HG03565 (cell line): ENCODE measurements around the gene ITPRID2.
A peak's percentile ranks its signal among the peaks of the same experiment; 100 is the strongest.

ENCODE experiments used
- ATAC-seq: cut with Tn5 transposase; IDR thresholded peaks from one replicate; pipeline ENCODE4 v1.9.1; 2021; ENCODE audit warnings: mild to moderate bottlenecking, moderate library complexity; ENCODE audit not compliant: unreplicated experiment

The ITPRID2 gene

GRCh38 chr2:181891258-181891965 lies at the start of gene ITPRID2:
ITPRID2 (plus strand) TSS chr2:181891730; CDS start chr2:181892067, 337 bp downstream.
- peak; percentile 85 for ATAC-seq

DNA sequence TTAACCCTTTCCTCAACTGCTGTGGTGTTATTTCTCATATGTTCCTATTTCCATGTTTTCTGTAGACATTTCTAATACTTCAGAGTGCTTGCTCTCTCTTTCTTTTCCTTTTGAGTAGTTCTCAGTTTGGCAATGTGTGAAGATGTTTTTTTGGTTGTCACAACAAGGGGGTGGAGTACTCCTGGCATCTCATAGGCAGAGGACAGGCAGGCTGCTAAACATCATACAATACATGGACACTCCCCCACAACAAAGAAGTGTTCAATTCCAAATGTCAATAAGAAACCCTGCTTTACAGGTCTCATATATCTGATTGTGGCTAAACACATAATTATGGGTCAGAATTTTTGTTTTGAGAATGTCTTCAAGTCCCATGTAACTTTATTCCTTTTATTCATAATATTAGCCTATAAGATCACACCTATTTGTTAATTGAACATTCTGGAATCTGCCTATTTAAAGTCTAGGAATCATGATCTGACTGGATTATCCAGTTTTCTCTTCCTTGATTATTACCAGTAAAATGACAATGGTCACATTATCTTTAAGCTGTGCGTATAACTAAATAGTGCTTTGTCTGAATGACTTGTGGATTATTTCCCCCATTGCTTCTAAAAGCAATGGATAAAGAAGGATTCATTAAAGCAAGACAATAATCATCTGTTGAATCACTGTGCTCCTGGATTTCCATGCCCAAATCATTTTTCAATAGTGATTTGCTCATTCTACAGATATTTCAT lies 46.8 kb upstream of the ITPRID2 start:
- ATAC-seq, result no peak

DNA sequence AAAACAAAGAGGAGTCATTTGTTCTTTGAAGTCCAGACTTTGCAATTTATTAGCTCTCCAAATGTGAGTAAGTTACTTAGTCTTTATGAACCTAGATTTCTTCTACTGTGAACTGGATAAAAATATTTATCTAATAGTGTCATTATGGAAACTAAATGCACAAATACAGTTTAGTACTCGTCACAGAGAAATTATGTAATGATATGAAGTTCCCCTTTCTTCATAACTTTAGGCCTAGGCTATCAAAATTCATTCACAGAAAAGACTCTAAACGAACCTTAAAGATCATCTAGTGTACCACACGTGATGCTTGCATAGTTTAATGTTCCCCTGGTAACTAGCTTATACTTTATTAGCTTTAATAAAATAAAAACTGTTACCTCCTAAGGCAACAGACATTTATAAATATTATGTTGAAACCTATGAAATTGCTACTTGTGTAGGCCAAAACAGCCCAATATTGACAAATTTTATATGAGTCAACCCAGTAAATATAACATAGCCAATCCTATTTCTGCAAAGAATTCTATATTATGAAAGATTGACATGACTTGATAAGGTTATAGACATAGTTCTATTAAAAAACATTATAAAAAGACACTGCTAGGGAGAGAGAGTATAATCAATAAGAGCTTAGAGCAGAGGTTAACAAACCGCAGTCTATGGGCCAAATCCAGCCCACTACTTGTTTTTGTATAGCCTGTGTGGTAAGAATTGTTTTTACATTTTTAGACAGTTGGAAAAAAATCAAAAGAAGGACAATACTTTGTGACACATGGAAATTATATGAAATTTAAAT lies 44.9 kb upstream of the ITPRID2 start:
- ATAC-seq, result no peak

DNA sequence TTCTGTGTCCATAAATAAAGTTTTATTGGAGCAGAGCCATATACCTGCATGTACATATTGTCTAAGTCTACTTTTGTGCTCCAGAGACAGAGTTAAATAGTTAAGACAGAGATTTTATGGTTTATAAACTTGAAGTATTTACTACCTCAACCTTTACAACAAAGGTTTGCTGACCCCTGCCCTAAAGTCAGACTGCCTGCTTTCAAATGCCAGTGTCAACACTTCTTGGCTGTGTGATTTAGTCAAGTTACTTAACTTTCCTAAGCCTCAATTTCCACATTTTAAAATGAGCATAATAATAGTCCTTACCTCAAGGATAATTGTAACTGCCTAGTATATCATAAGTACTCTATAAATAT lies 44.4 kb upstream of the ITPRID2 start:
- no peak for ATAC-seq

DNA sequence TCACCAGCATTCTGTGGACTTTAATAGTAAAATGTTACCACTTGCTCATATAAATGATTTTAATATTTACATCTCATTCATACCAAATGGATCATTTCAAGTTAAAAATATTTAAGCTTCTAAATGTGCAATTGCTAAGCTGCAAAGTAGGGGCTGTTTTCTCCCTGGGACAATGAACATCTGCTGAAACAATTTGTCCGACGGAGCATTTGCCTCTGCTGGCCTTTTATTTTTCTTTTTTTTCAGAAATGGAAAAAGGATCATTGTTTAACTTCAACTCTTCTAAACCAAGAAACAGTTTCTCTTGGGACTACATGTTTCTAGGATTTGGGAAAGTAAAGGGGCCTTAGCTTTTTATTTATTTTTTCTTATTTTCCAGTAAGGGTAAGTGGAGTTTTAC lies 43.8 kb upstream of the ITPRID2 start:
- ATAC-seq, result no peak

- no peak for ATAC-seq
Observed at GRCh38 chr2:181848261-181848886, 43.2 kb upstream of the ITPRID2 start.

DNA sequence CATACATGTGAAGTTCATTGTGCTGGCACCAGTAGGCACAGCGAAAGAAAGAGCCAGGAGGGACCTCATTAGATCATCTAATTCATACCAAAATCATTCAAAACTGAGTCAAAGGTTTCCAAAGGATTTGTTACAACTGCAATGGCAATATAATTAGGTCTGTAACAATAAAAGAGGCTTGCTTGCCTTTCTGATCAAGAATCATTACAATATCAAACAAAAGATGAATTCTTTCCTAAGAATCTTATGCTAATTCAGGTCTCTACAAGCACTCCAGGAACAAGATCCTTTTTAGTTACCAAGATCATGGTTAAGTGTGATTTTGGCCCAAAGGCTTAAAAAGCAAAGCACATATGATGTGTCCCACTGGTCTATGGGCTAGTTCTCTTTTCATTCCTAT lies 41.9 kb upstream of the ITPRID2 start:
- ATAC-seq, result no peak

DNA sequence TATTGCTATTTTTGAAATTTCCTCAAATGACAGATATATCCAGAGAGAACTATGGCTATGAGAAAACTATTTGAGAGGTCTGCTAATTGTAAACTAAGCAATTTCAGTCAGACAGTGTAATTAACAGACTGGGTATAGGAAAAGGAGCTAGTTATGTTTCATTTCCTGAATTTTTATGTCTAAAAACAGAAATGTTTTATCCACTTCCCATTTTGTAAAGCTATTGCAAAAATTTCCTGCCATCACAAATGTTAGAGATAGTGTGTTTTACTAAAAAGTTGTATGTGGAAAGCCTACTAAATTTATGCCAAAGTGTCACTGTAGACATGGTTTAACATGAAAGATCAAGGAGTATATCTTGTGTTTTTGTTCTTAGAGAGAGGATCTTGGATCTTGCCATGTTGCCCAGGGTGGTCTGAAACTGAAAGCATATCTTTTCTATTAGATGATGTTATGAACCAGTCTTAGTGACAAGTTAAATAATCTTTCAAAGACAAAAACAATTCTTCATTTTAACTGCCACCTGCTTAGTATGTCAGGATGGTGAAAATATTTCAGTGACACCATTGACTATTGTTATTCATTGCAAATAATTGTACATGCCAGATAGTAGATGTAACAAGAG lies 40.5 kb upstream of the ITPRID2 start:
- ATAC-seq, result no peak

GRCh38 chr2:181851726-181852125 lies 39.8 kb upstream of the ITPRID2 start:
- ATAC-seq, result no peak

GRCh38 chr2:181853696-181854095 lies 37.8 kb upstream of the ITPRID2 start:
- ATAC-seq, result no peak

DNA sequence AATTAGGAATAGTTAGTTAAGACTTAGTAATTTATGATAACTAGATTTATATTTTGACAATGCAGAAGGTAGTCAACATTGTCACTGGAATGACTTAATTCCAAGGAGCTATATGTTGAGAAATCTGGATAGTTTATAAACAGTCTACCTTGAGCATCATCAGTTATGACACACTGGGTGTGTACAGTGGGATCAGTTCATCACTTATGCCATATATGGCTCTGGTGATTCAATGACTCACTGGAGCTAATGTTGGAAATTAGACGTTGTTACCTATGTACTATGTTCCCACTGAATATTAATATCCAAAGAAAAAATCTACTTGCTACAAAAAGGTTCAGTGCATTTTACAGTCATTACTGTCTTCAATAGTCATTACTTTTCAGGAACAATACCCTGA lies 34.0 kb upstream of the ITPRID2 start:
- ATAC-seq, result no peak

DNA sequence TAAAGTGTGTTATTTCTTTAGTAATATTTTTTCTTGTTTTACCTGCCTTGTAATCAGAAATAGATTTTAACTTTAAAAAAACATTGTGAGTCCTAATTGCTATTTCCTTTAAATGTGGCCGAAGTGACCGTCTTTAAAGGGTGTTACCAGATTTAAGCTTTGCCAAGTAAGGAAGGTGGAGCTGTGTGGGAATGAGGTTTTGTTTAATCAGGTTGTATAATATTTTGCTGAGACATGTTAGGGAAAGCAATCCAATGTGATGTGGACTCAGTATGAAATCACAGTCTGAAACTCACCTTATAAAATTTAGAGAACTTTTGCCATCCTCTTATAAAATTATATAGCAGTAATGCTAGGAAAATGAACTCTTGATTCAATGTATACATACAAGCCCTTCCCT lies 32.9 kb upstream of the ITPRID2 start:
- no peak for ATAC-seq

- no peak for ATAC-seq
Observed at GRCh38 chr2:181859123-181859522, 32.4 kb upstream of the ITPRID2 start.

- no peak for ATAC-seq
Observed at GRCh38 chr2:181859803-181860202, 31.7 kb upstream of the ITPRID2 start.

GRCh38 chr2:181861379-181861778 lies 30.2 kb upstream of the ITPRID2 start:
- ATAC-seq, result no peak

- ATAC-seq, result no peak
Observed at GRCh38 chr2:181862583-181863281, 28.8 kb upstream of the ITPRID2 start.

- ATAC-seq, result no peak
Observed at GRCh38 chr2:181872178-181872577, 19.4 kb upstream of the ITPRID2 start.

- no peak for ATAC-seq
Observed at GRCh38 chr2:181876614-181877063, 14.9 kb upstream of the ITPRID2 start.

DNA sequence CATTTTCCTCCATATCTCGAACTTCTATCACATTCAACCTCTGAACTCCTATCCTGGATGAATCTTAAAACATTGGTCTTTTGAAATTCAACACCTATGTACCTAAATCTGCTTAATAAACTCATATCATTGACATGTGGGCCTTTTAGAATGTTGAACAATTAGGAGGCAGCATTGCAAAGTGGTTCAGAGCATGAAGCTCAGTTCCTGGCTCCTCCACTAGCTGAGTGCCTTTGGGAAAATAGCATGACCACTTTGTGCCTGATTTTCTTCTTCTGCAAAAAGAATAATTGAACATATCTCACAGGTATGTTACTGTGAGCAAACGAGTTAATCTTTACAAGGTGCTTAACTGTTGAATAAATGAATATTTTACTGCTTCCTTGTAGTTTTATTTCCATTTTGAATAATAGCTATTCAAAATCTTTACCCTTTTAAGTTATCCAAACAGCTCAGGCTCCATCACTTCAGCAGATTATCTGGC lies 14.3 kb upstream of the ITPRID2 start:
- ATAC-seq, result no peak

GRCh38 chr2:181878448-181878847 lies 13.1 kb upstream of the ITPRID2 start:
- no peak for ATAC-seq
